ENCODE results near the gene IGSF21. TPM values are rescaled to one million over a fixed set of nuclear protein-coding genes. Genes with fewer than 3 reads are reported as not detected.

The IGSF21 gene
- total and polyA plus RNA-seq, 4 donors: 0.31 to 1.5 (median 0.88) TPM

DNA sequence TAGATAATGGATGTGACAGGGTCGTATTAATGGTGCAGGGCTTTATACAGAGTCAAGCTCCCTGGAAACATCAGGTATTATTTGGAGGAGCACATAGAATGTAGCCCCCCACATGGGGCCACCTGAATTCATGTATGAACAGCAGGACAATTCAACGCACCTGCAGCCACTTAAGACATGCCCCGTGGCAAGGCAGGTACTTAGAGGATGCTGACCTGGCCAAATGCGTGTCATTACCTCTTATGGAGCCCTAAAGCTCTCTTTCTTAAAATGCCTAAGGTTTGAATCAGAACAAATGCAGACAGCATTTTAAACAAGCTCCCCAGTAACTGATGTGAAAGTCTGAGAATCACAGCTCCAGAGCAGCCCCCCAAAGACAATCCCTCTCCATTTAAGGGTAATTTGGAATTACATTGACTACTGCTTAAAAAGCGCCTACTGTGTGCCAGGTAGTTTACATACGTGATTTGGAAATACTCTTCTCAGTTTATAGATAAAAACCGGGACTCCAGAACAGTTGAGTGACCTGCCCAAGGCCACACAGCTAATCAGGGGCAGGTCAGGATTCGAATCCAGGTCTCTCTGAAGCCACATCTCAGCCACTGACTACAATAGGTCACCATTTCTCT, 302.1 kb downstream of the IGSF21 start:
- no peak overlapping the region for H3K27ac ChIP-seq (ENCODE audit: low read depth in 1 of 2, low read length in 2 of 2)
- 83% methylated on average over 8 of the region's 8 CpGs for WGBS
- TF ChIP-seq EGR1 (IDR thresholded peaks at IDR 0.05; ENCODE audit: low read depth in 2 of 2): no peak
- TF ChIP-seq TAF1 (conservative IDR thresholded peaks at IDR 0.05): no peak
- TF ChIP-seq NR2F2 (IDR thresholded peaks at IDR 0.05): no peak
- TF ChIP-seq RAD21 (IDR thresholded peaks at IDR 0.05): no peak
- no peak for TF ChIP-seq GABPA (IDR thresholded peaks at IDR 0.05 in 1 of 2, conservative IDR thresholded peaks at IDR 0.05 in 1 of 2)
- TF ChIP-seq JUND (IDR thresholded peaks at IDR 0.05): no peak
- TF ChIP-seq HNF4G (IDR thresholded peaks at IDR 0.05): no peak
- TF ChIP-seq YY1 (IDR thresholded peaks at IDR 0.05): no peak
- no peak for TF ChIP-seq RXRA (IDR thresholded peaks at IDR 0.05)
- no peak for TF ChIP-seq FOXA2 (IDR thresholded peaks at IDR 0.05)
- TF ChIP-seq, protein P1, sequence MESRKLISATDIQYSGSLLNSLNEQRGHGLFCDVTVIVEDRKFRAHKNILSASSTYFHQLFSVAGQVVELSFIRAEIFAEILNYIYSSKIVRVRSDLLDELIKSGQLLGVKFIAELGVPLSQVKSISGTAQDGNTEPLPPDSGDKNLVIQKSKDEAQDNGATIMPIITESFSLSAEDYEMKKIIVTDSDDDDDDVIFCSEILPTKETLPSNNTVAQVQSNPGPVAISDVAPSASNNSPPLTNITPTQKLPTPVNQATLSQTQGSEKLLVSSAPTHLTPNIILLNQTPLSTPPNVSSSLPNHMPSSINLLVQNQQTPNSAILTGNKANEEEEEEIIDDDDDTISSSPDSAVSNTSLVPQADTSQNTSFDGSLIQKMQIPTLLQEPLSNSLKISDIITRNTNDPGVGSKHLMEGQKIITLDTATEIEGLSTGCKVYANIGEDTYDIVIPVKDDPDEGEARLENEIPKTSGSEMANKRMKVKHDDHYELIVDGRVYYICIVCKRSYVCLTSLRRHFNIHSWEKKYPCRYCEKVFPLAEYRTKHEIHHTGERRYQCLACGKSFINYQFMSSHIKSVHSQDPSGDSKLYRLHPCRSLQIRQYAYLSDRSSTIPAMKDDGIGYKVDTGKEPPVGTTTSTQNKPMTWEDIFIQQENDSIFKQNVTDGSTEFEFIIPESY (IDR thresholded peaks at IDR 0.05): no peak
- TF ChIP-seq, protein P2, sequence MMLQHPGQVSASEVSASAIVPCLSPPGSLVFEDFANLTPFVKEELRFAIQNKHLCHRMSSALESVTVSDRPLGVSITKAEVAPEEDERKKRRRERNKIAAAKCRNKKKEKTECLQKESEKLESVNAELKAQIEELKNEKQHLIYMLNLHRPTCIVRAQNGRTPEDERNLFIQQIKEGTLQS (IDR thresholded peaks at IDR 0.05): no peak
- H3K4me1 ChIP-seq (ENCODE audit: control insufficient read depth in 4 of 4, insufficient read depth in 4 of 4, low read length in 3 of 4): no peaks in the 10 kb centered on the region
- no peak overlapping the region for H3K4me3 ChIP-seq (ENCODE audit: low read depth in 1 of 3, low read length in 3 of 3)
- peaks cover 3 to 18% (median 7%) of the 10 kb centered on the region in 4 donors for H3K9me3 ChIP-seq (ENCODE audit: control insufficient read depth in 4 of 4, low read length in 3 of 4)
- no peaks in the 10 kb centered on the region for H3K36me3 ChIP-seq (ENCODE audit: control insufficient read depth in 4 of 4, insufficient read depth in 3 of 4, low read depth in 1 of 4, low read length in 3 of 4)
- no peak overlapping the region for H3K9ac ChIP-seq (ENCODE audit: low read depth in 1 of 2, low read length in 2 of 2)
- peaks cover 0 to 4% (median 0%) of the 10 kb centered on the region in 4 donors for H3K27me3 ChIP-seq (ENCODE audit: control insufficient read depth in 4 of 4, insufficient read depth in 4 of 4, low read length in 3 of 4)
- DNase-seq (ENCODE audit: low spot score): no peak

DNA sequence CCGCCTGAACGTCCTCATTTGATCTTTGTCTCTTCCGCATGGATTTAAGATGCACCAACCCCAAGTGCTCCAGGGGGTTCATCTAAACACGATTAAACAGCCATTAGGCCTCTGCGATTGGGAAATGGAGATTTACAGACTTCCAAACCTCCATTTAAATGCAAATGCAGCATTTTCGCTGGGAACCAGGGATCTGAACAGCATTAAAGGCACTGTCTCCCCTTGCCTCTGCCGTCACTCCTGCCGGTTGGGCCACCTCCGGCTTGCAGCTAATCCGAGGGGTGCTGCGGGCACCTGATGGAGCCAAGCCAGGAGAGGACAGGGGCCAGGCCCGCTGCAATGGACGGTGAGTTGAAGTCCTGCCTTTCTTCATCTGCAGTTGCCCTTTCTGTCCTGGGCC, 302.8 kb downstream of the IGSF21 start:
- TF ChIP-seq RXRA (IDR thresholded peaks at IDR 0.05) (no peak), FOXA2 (IDR thresholded peaks at IDR 0.05) (no peak), JUND (IDR thresholded peaks at IDR 0.05) (no peak), EGR1 (IDR thresholded peaks at IDR 0.05; ENCODE audit: low read depth in 2 of 2) (no peak), YY1 (IDR thresholded peaks at IDR 0.05) (no peak)
- TF ChIP-seq, protein P3, sequence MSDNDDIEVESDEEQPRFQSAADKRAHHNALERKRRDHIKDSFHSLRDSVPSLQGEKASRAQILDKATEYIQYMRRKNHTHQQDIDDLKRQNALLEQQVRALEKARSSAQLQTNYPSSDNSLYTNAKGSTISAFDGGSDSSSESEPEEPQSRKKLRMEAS (IDR thresholded peaks at IDR 0.05): no peak
- no peaks in the 10 kb centered on the region for H3K4me1 ChIP-seq (ENCODE audit: control insufficient read depth in 4 of 4, insufficient read depth in 4 of 4, low read length in 3 of 4)
- H3K27ac ChIP-seq (ENCODE audit: low read depth in 1 of 2, low read length in 2 of 2): no peak overlapping the region
- H3K36me3 ChIP-seq (ENCODE audit: control insufficient read depth in 4 of 4, insufficient read depth in 3 of 4, low read depth in 1 of 4, low read length in 3 of 4): no peaks in the 10 kb centered on the region
- no peak overlapping the region for H3K9ac ChIP-seq (ENCODE audit: low read depth in 1 of 2, low read length in 2 of 2)
- peaks cover 3 to 18% (median 7%) of the 10 kb centered on the region in 4 donors for H3K9me3 ChIP-seq (ENCODE audit: control insufficient read depth in 4 of 4, low read length in 3 of 4)
- H3K27me3 ChIP-seq (ENCODE audit: control insufficient read depth in 4 of 4, insufficient read depth in 4 of 4, low read length in 3 of 4): peaks cover 0 to 4% (median 0%) of the 10 kb centered on the region in 4 donors
- whole genome bisulfite sequencing: 66% methylated on average over 13 of the region's 13 CpGs
- no peak for DNase-seq (ENCODE audit: low spot score)
- no peak overlapping the region for H3K4me3 ChIP-seq (ENCODE audit: low read depth in 1 of 3, low read length in 3 of 3)

DNA sequence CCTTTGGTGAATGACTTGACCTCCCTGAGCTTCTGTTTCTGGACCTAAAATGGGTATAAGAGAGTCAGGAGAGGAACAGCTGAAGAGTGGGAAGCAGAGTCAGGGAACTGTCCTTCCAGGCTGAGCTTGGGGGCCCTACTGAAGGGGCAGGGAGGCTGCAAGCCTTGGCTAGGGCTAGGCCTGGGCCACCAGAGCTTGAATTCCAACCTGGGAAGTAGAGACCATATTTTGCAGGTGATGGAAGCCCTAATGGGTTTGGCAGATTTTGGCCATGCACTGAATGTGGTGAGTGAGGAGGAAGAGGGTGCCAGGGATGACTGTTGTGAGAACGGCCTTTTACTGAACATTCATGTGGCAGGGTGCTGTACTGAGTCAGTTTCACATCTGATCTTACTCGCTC, 303.7 kb downstream of the IGSF21 start:
- Histone ChIP-seq H3K36me3 (ENCODE audit: control insufficient read depth in 4 of 4, insufficient read depth in 3 of 4, low read depth in 1 of 4, low read length in 3 of 4) (no peaks in the 10 kb centered on the region), H3K9ac (ENCODE audit: low read depth in 1 of 2, low read length in 2 of 2) (no peak overlapping the region), H3K27me3 (ENCODE audit: control insufficient read depth in 4 of 4, insufficient read depth in 4 of 4, low read length in 3 of 4) (peaks cover 0 to 4% (median 0%) of the 10 kb centered on the region in 4 donors), H3K4me3 (ENCODE audit: low read depth in 1 of 3, low read length in 3 of 3) (no peak overlapping the region), H3K9me3 (ENCODE audit: control insufficient read depth in 4 of 4, low read length in 3 of 4) (peaks cover 3 to 18% (median 7%) of the 10 kb centered on the region in 4 donors), H3K27ac (ENCODE audit: low read depth in 1 of 2, low read length in 2 of 2) (no peak overlapping the region), H3K4me1 (ENCODE audit: control insufficient read depth in 4 of 4, insufficient read depth in 4 of 4, low read length in 3 of 4) (no peaks in the 10 kb centered on the region)
- WGBS: 88% methylated on average over 2 of the region's 2 CpGs
- no peak for DNase-seq (ENCODE audit: low spot score)
- TF ChIP-seq JUND (IDR thresholded peaks at IDR 0.05): no peak
- TF ChIP-seq RAD21 (IDR thresholded peaks at IDR 0.05): no peak
- TF ChIP-seq FOXA2 (IDR thresholded peaks at IDR 0.05): no peak
- no peak for TF ChIP-seq TAF1 (conservative IDR thresholded peaks at IDR 0.05)
- TF ChIP-seq RXRA (IDR thresholded peaks at IDR 0.05): no peak
- TF ChIP-seq, protein P2 (IDR thresholded peaks at IDR 0.05): no peak
- no peak for TF ChIP-seq GABPA (IDR thresholded peaks at IDR 0.05 in 1 of 2, conservative IDR thresholded peaks at IDR 0.05 in 1 of 2)
- no peak for TF ChIP-seq HNF4A (conservative IDR thresholded peaks at IDR 0.05)
- TF ChIP-seq HNF4G (IDR thresholded peaks at IDR 0.05): no peak
- TF ChIP-seq, protein P3 (IDR thresholded peaks at IDR 0.05): no peak
- TF ChIP-seq, protein P1 (IDR thresholded peaks at IDR 0.05): no peak
- TF ChIP-seq, protein P4, sequence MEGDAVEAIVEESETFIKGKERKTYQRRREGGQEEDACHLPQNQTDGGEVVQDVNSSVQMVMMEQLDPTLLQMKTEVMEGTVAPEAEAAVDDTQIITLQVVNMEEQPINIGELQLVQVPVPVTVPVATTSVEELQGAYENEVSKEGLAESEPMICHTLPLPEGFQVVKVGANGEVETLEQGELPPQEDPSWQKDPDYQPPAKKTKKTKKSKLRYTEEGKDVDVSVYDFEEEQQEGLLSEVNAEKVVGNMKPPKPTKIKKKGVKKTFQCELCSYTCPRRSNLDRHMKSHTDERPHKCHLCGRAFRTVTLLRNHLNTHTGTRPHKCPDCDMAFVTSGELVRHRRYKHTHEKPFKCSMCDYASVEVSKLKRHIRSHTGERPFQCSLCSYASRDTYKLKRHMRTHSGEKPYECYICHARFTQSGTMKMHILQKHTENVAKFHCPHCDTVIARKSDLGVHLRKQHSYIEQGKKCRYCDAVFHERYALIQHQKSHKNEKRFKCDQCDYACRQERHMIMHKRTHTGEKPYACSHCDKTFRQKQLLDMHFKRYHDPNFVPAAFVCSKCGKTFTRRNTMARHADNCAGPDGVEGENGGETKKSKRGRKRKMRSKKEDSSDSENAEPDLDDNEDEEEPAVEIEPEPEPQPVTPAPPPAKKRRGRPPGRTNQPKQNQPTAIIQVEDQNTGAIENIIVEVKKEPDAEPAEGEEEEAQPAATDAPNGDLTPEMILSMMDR (IDR thresholded peaks at IDR 0.05; ENCODE audit: low read depth, low read length, missing input control): no peak

Data from liver (tissue), 9 donors.